ENCODE data around the gene ACLY.
"Not testable (repeated sequence)": the region's sequence is repeated elsewhere in the genome, so short reads cannot be mapped to it uniquely, and the experiment has no call there.

ACLY gene

DNA sequence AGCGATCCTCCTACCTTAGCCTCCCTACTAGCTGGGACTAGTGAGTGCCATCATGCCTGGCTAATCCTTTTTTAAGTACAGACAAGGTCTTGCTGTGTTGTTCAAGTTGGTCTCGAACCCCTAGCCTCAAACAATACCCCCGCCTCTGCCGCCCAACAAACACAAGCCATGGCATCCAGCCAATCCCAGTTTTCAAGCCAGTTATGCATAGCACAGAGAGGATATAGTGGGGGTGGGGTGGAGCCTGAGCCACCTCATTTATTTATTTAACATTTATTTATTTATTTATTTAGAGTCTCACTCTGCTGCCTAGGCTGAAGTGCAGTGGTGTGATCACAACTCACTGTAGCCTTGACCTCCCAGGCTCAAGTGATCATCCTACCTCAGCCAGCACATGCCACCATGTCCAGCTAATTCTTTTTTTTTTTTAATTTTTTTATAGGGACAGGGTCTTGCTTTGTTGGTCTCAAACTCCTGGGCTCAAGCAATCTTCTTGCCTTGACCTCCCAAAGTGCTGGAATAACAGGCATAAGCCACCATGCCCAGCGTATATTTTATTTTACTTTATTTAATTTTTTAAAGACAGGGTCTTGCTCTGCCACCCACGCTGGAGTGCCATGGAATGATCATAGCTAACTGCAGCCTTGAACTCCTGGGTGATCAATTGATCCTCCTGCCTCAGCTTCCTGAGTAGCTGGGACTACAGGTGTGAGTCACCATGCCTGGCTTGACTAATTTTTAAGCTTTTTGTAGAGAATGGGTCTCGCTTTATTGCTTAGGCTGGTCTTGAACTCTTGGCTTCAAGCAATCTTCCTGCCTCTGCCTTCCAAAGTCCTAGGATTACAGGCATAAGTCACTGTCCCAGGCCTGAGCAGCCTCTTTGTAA lies 27.4 kb downstream of the ACLY start:
- peaks cover 2% of the 10 kb centered on the region for H3K4me1 Mint-ChIP-seq
- ATAC-seq (ENCODE audit: low read depth): no peak
- DNase-seq (ENCODE audit: low spot score in 2 of 2): no peak
- H3K4me3 Mint-ChIP-seq: no peak overlapping the region
- no peak overlapping the region for H3K27ac Mint-ChIP-seq
- peaks cover 21% of the 10 kb centered on the region for H3K36me3 Mint-ChIP-seq
- no peaks in the 10 kb centered on the region for H3K9me3 Mint-ChIP-seq
- H3K27me3 Mint-ChIP-seq: no peaks in the 10 kb centered on the region

DNA sequence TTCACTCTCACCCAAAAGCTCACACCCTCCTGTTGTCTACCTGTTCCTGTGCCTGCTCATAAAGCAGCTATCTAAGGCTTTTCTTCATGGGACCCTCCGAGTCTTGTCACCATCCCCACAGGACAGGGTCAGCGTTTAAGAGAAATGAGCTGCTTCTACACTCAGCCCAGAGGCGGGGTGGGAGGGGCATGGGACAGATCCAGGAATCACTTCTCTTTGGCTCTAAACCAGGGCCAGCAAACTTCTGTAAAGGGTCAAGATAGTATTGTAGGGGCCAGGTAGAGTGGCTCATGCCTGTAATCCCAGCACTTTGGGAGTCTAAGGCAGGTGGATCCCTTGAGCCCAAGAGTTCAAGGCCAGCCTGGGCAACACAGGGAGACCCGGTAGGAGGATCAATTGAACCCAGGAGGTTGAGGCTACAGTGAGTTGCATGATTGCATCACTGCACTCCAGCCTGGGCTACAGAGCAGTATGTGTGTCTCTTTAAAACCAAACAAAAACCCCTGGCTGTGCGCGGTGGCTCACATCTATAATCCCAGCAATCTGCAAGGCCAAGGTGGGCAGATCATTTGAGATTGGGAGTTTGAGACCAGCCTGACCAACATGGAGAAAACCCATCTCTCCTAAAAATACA lies 30.3 kb downstream of the ACLY start:
- Mint-ChIP-seq H3K4me3 (no peak overlapping the region), H3K9me3 (no peaks in the 10 kb centered on the region), H3K27me3 (no peaks in the 10 kb centered on the region), H3K36me3 (peaks cover 22% of the 10 kb centered on the region), H3K4me1 (no peaks in the 10 kb centered on the region), H3K27ac (no peak overlapping the region)
- ATAC-seq (ENCODE audit: low read depth): no peak
- DNase-seq (ENCODE audit: low spot score in 2 of 2): no peak

DNA sequence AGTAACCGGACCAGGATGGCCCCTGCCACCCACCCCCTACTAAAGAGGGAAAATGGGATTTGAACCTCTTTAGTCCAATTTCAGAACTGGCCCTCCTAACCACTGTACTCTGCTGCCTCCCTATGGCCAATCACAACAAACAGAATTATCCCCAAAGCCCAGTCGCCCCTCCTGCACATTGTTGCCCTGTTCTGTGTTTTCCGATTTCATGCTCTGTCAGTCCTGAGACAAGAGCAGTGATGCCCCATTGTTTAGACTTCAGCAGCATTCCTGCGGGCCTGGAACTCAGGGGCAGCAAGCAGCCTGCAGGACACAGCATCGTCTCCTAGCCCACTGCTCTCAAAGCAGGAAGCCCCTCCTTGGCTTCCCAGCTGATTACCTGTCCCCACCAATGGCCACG lies 33.0 kb downstream of the ACLY start:
- no peak overlapping the region for H3K4me3 Mint-ChIP-seq
- H3K27me3 Mint-ChIP-seq: no peaks in the 10 kb centered on the region
- ATAC-seq (ENCODE audit: low read depth) (no peak), DNase-seq (ENCODE audit: low spot score in 2 of 2) (no peak)
- peaks cover 28% of the 10 kb centered on the region for H3K36me3 Mint-ChIP-seq
- peaks cover 4% of the 10 kb centered on the region for H3K4me1 Mint-ChIP-seq
- H3K9me3 Mint-ChIP-seq: no peaks in the 10 kb centered on the region
- no peak overlapping the region for H3K27ac Mint-ChIP-seq

DNA sequence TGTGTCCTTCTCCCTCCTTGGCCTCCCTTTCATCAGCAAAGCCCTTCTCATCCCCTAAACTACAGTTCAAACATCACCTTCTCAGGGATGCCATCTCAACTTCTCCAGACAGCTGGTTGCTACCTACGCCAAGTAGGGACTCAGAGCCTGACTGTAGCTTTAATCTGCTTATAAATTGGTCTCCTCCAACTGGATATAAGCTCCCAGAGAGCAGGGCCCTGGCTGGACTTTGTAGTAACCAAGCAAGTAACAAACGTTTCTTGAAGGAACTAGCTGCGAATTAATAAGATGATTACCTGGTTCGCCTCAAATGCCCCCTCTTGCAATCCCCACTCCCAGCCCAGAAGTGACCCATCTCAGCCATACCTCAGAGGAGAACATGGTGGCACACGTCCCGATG lies 36.0 kb downstream of the ACLY start:
- Mint-ChIP-seq H3K27ac (no peak overlapping the region), H3K9me3 (no peaks in the 10 kb centered on the region), H3K4me1 (peaks cover 4% of the 10 kb centered on the region), H3K27me3 (no peaks in the 10 kb centered on the region), H3K4me3 (no peak overlapping the region), H3K36me3 (peaks cover 33% of the 10 kb centered on the region)
- DNase-seq (ENCODE audit: low spot score in 2 of 2): no peak
- no peak for ATAC-seq (ENCODE audit: low read depth)

DNA sequence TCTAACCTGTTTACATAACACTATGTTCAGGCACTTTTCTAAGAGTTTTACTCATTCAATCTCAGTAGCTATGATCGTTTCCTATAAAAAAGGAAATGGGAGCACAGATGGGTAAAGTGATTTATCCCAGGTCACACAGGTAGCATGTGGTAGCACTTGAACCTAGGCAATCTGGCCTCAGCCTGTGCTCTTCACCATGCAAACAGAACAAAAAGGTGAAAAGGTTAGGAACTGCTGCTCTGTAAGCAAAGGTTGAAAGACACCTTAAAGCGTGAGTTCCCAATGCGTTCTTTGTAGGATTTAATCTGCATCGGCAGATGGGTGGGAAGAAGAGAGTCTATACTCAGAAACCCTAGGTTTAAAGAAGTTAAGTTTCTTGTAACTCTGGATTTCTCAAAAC lies 38.6 kb downstream of the ACLY start:
- no peak overlapping the region for H3K4me3 Mint-ChIP-seq
- H3K9me3 Mint-ChIP-seq: no peaks in the 10 kb centered on the region
- DNase-seq (ENCODE audit: low spot score in 2 of 2): no peak
- peaks cover 4% of the 10 kb centered on the region for H3K4me1 Mint-ChIP-seq
- H3K36me3 Mint-ChIP-seq: peaks cover 28% of the 10 kb centered on the region
- no peak for ATAC-seq (ENCODE audit: low read depth)
- no peaks in the 10 kb centered on the region for H3K27me3 Mint-ChIP-seq
- no peak overlapping the region for H3K27ac Mint-ChIP-seq

DNA sequence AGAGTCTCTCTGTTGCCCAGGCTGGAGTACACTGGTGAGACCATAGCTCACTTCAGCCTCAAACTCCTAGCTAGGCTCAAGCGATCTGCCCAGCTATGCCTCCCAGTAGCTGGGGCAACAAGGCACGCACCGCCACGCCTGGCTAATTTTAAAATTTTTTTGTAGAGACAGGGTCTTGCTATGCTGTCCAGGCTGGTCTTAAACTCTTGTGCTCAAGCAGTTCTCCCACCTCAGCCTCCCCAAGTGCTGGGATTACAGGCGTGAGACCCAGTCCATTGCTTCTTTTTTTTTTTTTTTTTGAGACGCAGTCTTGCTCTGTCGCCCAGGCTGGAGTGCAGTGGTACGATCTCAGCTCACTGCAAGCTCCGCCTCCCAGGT lies 44.5 kb downstream of the ACLY start:
- H3K9me3 Mint-ChIP-seq; ATAC-seq (ENCODE audit: low read depth); H3K27ac Mint-ChIP-seq; H3K4me1 Mint-ChIP-seq; H3K4me3 Mint-ChIP-seq; DNase-seq (ENCODE audit: low spot score in 2 of 2); H3K27me3 Mint-ChIP-seq: not testable (repeated sequence)
- H3K36me3 Mint-ChIP-seq: peaks cover 17% of the 10 kb centered on the region

DNA sequence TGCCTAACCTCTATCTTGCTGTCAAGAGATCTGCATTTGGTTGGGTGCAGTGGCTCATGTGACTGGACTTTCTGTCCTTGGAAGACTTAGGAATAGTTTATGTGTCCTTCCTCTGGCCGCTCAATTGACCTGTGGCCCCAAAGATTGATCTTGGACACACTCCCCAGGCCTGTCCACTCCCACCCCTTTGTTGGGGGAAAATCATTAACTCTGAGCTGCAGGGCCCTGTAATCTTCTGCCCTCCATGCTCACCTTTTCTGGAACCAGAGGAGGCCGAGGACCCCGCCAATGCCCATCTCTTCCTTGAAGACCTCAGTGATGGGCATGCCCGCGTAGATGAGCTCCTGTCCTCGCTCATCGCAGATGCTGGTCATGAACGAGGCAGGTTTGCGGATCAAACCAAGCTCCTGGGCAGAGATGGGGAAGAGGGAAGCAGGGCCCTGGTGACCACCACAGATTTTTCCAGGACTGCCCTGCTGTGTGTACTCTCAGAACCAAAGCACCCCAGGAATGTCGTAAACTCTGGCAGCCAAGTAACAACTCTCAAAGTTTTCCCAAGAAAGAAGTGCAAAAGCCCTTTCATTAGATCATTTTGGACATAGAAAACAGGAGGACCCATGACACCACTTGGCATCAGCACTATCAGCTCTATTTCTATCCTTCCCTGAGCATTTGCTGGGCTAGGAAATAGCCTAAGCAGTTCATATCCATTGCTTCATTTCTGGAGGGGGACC lies 45.0 kb downstream of the ACLY start:
- no peaks in the 10 kb centered on the region for H3K9me3 Mint-ChIP-seq
- H3K4me3 Mint-ChIP-seq: no peak overlapping the region
- no peaks in the 10 kb centered on the region for H3K4me1 Mint-ChIP-seq
- DNase-seq (ENCODE audit: low spot score in 2 of 2): no peak
- H3K36me3 Mint-ChIP-seq: peaks cover 17% of the 10 kb centered on the region
- H3K27me3 Mint-ChIP-seq: no peaks in the 10 kb centered on the region
- ATAC-seq (ENCODE audit: low read depth): no peak
- H3K27ac Mint-ChIP-seq: no peak overlapping the region

DNA sequence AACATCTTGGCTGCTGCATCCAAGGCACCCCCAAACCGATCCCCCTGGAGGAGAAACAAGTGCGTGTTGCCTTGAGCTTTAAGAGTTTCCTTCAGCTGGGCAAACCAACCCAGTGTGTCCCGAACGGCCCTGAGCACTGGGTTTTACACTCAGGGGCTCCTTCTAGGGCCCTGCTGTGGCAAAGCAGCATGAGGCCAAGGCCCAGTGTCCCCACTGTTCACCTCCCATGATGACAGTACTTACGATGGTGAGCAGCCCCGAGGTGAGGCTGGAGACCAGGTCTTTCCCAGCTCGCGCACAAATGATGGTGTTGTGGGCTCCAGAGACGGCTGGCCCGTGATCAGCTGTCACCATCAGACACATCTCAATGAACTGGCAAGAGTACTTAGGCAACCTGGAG lies 47.0 kb downstream of the ACLY start:
- Mint-ChIP-seq H3K27me3 (no peaks in the 10 kb centered on the region), H3K4me3 (no peak overlapping the region), H3K9me3 (no peaks in the 10 kb centered on the region), H3K27ac (no peak overlapping the region), H3K4me1 (no peaks in the 10 kb centered on the region), H3K36me3 (peaks cover 8% of the 10 kb centered on the region)
- no peak for DNase-seq (ENCODE audit: low spot score in 2 of 2)
- no peak for ATAC-seq (ENCODE audit: low read depth)

DNA sequence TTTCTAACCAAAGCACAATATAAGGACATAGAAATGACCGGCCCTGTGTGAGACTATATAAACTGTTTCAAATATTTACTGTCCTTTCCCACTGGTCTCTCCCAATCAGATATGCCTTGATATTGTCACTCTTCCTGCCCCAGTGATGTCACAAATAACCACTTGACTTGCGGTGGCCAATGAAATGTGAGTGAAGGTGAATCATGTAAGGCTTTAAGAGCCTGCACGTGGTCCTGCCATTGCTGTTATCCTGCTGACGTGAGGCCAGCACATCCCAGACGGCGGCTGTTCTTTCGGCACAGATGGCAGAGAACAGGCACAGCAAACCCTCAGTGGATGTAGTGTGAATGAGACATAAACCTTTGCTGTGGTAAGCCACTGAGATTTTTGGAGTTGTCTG lies 48.1 kb downstream of the ACLY start:
- DNase-seq (ENCODE audit: low spot score in 2 of 2) (no peak), ATAC-seq (ENCODE audit: low read depth) (no peak)
- Mint-ChIP-seq H3K4me3 (no peak overlapping the region), H3K4me1 (peaks cover under 1% of the 10 kb centered on the region), H3K27me3 (no peaks in the 10 kb centered on the region), H3K9me3 (no peaks in the 10 kb centered on the region), H3K36me3 (peaks cover 8% of the 10 kb centered on the region), H3K27ac (no peak overlapping the region)

DNA sequence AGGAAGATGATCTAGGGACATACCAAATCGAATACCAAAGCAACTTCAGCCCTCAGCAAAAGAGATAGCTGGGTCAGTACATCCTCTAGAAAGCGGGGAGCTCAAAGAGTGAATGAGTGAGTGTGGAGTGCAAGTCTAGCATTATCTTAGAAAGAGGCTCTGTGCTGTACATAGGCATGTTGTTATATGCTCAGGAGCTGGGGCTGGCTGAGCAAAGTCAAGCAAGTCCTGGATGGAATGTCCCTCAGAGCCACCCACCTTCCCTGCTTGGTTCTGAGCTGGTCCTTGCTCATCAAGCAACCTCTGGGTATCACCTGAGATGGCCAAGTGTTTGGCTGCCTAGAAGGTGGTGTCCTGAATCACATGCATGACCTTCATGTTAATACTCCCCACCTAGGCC lies 48.7 kb downstream of the ACLY start:
- ATAC-seq (ENCODE audit: low read depth) (no peak), DNase-seq (ENCODE audit: low spot score in 2 of 2) (no peak)
- Mint-ChIP-seq H3K27ac (no peak overlapping the region), H3K9me3 (no peaks in the 10 kb centered on the region), H3K27me3 (no peaks in the 10 kb centered on the region), H3K4me3 (no peak overlapping the region), H3K4me1 (peaks cover 3% of the 10 kb centered on the region), H3K36me3 (peaks cover 8% of the 10 kb centered on the region)

DNA sequence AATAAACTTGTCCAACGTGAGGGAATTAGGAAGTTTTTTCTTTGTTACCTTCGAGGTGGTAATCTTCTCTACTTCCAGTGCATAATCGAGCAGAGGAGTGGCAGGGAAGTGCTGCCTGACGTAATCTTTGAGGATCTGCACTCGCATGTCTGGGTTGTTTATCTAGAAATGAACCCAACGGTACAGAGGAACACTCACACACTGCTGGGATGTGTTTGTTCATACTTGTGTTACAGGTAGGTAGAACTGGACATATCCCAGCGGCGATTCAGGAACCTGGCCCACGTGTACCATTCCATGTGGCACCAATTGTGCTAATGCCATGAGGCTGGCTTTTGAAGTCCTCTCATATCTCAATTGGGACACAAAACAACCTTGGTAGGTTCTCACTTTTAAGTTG lies 49.3 kb downstream of the ACLY start:
- DNase-seq (ENCODE audit: low spot score in 2 of 2) (no peak), ATAC-seq (ENCODE audit: low read depth) (no peak)
- Mint-ChIP-seq H3K27me3 (no peaks in the 10 kb centered on the region), H3K36me3 (peaks cover 8% of the 10 kb centered on the region), H3K27ac (no peak overlapping the region), H3K9me3 (no peaks in the 10 kb centered on the region), H3K4me3 (no peak overlapping the region), H3K4me1 (peaks cover 3% of the 10 kb centered on the region)

DNA sequence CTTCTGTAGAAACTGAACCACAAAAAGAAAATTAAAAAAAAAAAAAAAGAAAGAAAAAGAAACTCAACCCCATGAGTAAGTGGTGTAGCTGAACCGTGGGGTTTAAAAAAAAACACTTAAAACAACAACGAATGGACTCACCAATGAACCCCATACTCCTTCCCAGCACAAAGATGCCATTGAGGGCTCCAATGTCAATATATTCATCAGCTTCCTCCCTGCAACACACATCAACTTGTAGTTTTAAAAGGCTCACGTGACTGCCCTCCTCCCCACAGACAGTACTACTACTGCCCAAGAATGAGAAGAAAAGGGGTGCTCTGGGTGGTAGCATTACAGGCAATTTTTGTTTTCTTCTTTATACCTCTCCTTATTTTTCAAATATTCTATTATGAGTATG lies 50.2 kb downstream of the ACLY start:
- Mint-ChIP-seq H3K4me1 (peaks cover 3% of the 10 kb centered on the region), H3K27ac (no peak overlapping the region), H3K9me3 (no peaks in the 10 kb centered on the region), H3K4me3 (no peak overlapping the region), H3K27me3 (no peaks in the 10 kb centered on the region), H3K36me3 (peaks cover 8% of the 10 kb centered on the region)
- DNase-seq (ENCODE audit: low spot score in 2 of 2) (no peak), ATAC-seq (ENCODE audit: low read depth) (no peak)

DNA sequence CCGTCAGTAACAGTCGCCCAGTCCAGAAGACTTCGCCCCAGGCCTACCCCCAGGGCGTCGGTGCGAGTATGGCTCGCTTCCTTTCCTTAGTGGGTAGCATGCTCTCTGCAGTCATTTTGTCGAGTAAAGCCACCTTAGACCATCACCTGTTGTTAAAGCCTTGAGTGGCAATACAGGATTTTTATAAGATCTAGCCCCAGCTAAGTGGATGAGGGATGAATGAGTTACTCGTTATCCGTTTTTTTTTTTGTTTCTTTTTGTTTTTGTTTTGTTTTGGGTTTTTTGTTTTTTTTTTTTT lies 53.2 kb downstream of the ACLY start:
- peaks cover 12% of the 10 kb centered on the region for H3K4me1 Mint-ChIP-seq
- DNase-seq (ENCODE audit: low spot score in 2 of 2): no peak
- no peak overlapping the region for H3K4me3 Mint-ChIP-seq
- H3K27me3 Mint-ChIP-seq: no peaks in the 10 kb centered on the region
- no peak overlapping the region for H3K27ac Mint-ChIP-seq
- peaks cover 4% of the 10 kb centered on the region for H3K36me3 Mint-ChIP-seq
- no peak for ATAC-seq (ENCODE audit: low read depth)
- no peaks in the 10 kb centered on the region for H3K9me3 Mint-ChIP-seq

DNA sequence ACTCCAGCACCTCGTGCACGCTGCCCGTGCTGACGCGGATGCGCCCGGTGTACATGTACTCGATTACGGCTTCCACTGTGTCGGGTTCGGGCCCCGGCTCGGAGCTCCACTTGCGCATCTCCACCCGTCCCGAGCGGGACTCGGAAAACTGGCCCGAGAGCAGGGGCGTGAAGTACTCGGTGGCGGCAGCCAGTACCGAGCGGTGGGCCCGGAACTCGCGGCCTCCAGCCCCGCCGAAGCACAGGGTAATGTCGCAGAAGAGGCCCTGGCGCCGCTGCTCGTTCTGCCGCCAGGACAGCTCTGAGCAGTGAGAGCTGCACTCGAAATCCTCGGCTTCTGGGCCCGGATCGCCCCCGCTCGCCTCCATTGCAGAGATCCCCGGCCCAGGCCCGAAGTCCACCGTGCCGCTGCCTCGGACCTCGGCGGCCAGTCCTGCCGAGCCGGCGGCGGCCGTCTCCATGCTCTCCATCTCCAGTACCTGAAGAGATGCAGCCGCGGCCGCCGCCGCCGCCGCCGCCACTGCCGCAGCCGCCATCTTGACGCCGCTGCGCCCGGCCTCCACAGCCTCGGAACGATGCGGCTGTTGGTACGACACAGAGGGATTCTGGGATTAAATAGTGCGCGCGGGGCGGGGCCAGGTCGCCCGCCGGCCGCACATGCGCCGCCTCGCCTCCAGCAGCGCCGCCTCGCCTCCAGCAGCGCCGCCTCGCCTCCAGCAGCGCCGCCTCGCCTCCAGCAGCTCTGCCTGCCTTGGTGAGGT lies 53.7 kb downstream of the ACLY start, which contains the start of gene KLHL11:
Gene KLHL11, minus strand, starts transcription at position 588 of the 760 bp plus-strand sequence. Its CDS starts 53 bp downstream, at position 535.
- no peaks in the 10 kb centered on the region for H3K9me3 Mint-ChIP-seq
- DNase-seq (ENCODE audit: low spot score in 2 of 2): peak; percentile 79 to 81
- peaks cover 4% of the 10 kb centered on the region for H3K36me3 Mint-ChIP-seq
- no peaks in the 10 kb centered on the region for H3K27me3 Mint-ChIP-seq
- no peak within 1 kb of the TSS for H3K27ac Mint-ChIP-seq
- peak; percentile 93 for ATAC-seq (ENCODE audit: low read depth)
- H3K4me3 Mint-ChIP-seq: no peak within 1 kb of the TSS
- H3K4me1 Mint-ChIP-seq: peaks cover 13% of the 10 kb centered on the region

Measured in memory B cell (primary cell).